HepG2 (cell line): ENCODE measurements around the gene SZRD1. TPM values are rescaled to one million over a fixed set of nuclear protein-coding genes. Genes with fewer than 3 reads are reported as not detected.
A peak's percentile ranks its signal among the peaks of the same experiment; 100 is the strongest.

Source experiments
- AKNA ChIP-seq: sonication (generic); formaldehyde crosslinking; IDR thresholded peaks from 2 replicates; pipeline ENCODE4 v1.4.0; 2020; ENCODE audit warnings: missing genetic modification reagents, borderline replicate concordance
- FOXK1 ChIP-seq: sonication (generic); formaldehyde crosslinking; IDR thresholded peaks from 2 replicates; pipeline ENCODE4 v1.4.0; 2020; ENCODE audit warnings: low read depth, missing genetic modification reagents, borderline replicate concordance
- HNRNPH1 ChIP-seq: fragments of 200-400 bp; formaldehyde crosslinking; optimal IDR thresholded peaks from 2 replicates; pipeline ENCODE3; 2017; ENCODE audit warnings: mild to moderate bottlenecking, low read depth, low read length
- NR2C2 ChIP-seq: sonication (generic); formaldehyde crosslinking; IDR thresholded peaks from 2 replicates; pipeline ENCODE4 v1.4.0; 2020; ENCODE audit warnings: missing genetic modification reagents, mild to moderate bottlenecking, moderate library complexity, borderline replicate concordance
- POLR2AphosphoS5 ChIP-seq: IDR thresholded peaks from 2 replicates; pipeline ENCODE4 v1.6.1; 2012; ENCODE audit warnings: low read depth, low read length
- ZGPAT ChIP-seq: IDR thresholded peaks from 2 replicates; pipeline ENCODE4 v1.6.1; 2016; ENCODE audit warnings: mild to moderate bottlenecking
- ZNF121 ChIP-seq: sonication (generic); formaldehyde crosslinking; IDR thresholded peaks from 2 replicates; pipeline ENCODE4 v1.5.0; 2020; ENCODE audit warnings: mild to moderate bottlenecking, missing genetic modification reagents
- ZNF333 ChIP-seq: sonication (generic); formaldehyde crosslinking; IDR thresholded peaks from 2 replicates; pipeline ENCODE4 v1.4.0; 2020; ENCODE audit warnings: mild to moderate bottlenecking, missing genetic modification reagents, borderline replicate concordance
- ZZZ3 ChIP-seq: sonication (generic); formaldehyde crosslinking; IDR thresholded peaks from 2 replicates; pipeline ENCODE4 v1.4.0; 2020; ENCODE audit warnings: missing genetic modification reagents, mild to moderate bottlenecking, borderline replicate concordance
- polyA plus RNA-seq, 8 experiments: library from polyadenylated mRNA; depleted of rRNA in 3 of 8; stranded (reverse) in 7 of 8; unstranded in 1 of 8; fragments of >200 nt; fragmentation: Illumina TruSeq in 4 of 8; extraction: Trizol in 4 of 8; gene quantifications; 2 replicates each; pipeline versions ENCODE4 v1.2.1 to v1.2.3, GENCODE V29; 2011 to 2016; ENCODE audit warnings: low read depth in 4 of 8, missing spikeins in 1 of 8, mixed read lengths in 1 of 8; ENCODE audit not compliant: insufficient read depth in 1 of 8
- total RNA-seq, 5 experiments: library from RNA; depleted of rRNA; stranded (reverse); fragments of >200 nt; fragmentation: Illumina TruSeq; extraction: Trizol; gene quantifications; 2 replicates each; pipeline ENCODE4 v1.2.3, GENCODE V29; 2016; ENCODE audit warnings: low read depth in 1 of 5
- TF ChIP-seq, protein P1 (sequence below): sonication (generic); formaldehyde crosslinking; IDR thresholded peaks from 2 replicates; pipeline ENCODE4 v1.4.0; 2020; ENCODE audit warnings: mild to moderate bottlenecking, missing genetic modification reagents
- TF ChIP-seq, protein P2 (sequence below), 2 experiments: IDR thresholded peaks; 2 replicates each; pipeline ENCODE4 v1.6.1; 2011 to 2012; ENCODE audit warnings: low read length in 2 of 2, borderline replicate concordance in 1 of 2, low read depth in 1 of 2, mild to moderate bottlenecking in 1 of 2, moderate library complexity in 1 of 2
- TF ChIP-seq, protein P3 (sequence below): sonication (generic); formaldehyde crosslinking; IDR thresholded peaks from 2 replicates; pipeline ENCODE4 v1.4.0; 2020; ENCODE audit warnings: missing genetic modification reagents, borderline replicate concordance

Gene SZRD1
- total and polyA plus RNA-seq, 2 of the 13 experiments (the other 11 are each of a cell fraction or from before 2014, with no cell fraction given) = 28.5 to 41.4 TPM

GRCh38 chr1:16367258-16367967 lies 371 bp downstream of the SZRD1 start (continued):
- TF ChIP-seq, protein P1, sequence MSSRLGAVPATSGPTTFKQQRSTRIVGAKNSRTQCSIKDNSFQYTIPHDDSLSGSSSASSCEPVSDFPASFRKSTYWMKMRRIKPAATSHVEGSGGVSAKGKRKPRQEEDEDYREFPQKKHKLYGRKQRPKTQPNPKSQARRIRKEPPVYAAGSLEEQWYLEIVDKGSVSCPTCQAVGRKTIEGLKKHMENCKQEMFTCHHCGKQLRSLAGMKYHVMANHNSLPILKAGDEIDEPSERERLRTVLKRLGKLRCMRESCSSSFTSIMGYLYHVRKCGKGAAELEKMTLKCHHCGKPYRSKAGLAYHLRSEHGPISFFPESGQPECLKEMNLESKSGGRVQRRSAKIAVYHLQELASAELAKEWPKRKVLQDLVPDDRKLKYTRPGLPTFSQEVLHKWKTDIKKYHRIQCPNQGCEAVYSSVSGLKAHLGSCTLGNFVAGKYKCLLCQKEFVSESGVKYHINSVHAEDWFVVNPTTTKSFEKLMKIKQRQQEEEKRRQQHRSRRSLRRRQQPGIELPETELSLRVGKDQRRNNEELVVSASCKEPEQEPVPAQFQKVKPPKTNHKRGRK (CRISPR knock-in tag) = no peak
- TF ChIP-seq FOXK1 (CRISPR knock-in tag) (no peak), NR2C2 (CRISPR knock-in tag) (no peak), ZGPAT (CRISPR knock-in tag) (peak; percentile 92), ZZZ3 (CRISPR knock-in tag) (no peak), AKNA (CRISPR knock-in tag) (peak; percentile 31; the same call in 1 of the 2 replicates), ZNF121 (CRISPR knock-in tag) (peak; percentile 69; the same call in 1 of the 2 replicates), HNRNPH1 (peak; percentile 42), ZNF333 (CRISPR knock-in tag) (no peak; the same call in 1 of the 2 replicates), POLR2AphosphoS5 (peak; percentile 73; the same call in 1 of the 2 replicates)
- TF ChIP-seq, protein P2, sequence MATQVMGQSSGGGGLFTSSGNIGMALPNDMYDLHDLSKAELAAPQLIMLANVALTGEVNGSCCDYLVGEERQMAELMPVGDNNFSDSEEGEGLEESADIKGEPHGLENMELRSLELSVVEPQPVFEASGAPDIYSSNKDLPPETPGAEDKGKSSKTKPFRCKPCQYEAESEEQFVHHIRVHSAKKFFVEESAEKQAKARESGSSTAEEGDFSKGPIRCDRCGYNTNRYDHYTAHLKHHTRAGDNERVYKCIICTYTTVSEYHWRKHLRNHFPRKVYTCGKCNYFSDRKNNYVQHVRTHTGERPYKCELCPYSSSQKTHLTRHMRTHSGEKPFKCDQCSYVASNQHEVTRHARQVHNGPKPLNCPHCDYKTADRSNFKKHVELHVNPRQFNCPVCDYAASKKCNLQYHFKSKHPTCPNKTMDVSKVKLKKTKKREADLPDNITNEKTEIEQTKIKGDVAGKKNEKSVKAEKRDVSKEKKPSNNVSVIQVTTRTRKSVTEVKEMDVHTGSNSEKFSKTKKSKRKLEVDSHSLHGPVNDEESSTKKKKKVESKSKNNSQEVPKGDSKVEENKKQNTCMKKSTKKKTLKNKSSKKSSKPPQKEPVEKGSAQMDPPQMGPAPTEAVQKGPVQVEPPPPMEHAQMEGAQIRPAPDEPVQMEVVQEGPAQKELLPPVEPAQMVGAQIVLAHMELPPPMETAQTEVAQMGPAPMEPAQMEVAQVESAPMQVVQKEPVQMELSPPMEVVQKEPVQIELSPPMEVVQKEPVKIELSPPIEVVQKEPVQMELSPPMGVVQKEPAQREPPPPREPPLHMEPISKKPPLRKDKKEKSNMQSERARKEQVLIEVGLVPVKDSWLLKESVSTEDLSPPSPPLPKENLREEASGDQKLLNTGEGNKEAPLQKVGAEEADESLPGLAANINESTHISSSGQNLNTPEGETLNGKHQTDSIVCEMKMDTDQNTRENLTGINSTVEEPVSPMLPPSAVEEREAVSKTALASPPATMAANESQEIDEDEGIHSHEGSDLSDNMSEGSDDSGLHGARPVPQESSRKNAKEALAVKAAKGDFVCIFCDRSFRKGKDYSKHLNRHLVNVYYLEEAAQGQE (IDR thresholded peaks at IDR 0.05; ENCODE audit: borderline replicate concordance in 1 of 2, low read depth in 1 of 2, low read length in 2 of 2) = no peak
- TF ChIP-seq, protein P3, sequence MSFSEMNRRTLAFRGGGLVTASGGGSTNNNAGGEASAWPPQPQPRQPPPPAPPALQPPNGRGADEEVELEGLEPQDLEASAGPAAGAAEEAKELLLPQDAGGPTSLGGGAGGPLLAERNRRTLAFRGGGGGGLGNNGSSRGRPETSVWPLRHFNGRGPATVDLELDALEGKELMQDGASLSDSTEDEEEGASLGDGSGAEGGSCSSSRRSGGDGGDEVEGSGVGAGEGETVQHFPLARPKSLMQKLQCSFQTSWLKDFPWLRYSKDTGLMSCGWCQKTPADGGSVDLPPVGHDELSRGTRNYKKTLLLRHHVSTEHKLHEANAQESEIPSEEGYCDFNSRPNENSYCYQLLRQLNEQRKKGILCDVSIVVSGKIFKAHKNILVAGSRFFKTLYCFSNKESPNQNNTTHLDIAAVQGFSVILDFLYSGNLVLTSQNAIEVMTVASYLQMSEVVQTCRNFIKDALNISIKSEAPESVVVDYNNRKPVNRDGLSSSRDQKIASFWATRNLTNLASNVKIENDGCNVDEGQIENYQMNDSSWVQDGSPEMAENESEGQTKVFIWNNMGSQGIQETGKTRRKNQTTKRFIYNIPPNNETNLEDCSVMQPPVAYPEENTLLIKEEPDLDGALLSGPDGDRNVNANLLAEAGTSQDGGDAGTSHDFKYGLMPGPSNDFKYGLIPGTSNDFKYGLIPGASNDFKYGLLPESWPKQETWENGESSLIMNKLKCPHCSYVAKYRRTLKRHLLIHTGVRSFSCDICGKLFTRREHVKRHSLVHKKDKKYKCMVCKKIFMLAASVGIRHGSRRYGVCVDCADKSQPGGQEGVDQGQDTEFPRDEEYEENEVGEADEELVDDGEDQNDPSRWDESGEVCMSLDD = 0 out of 2 replicates have a peak, but pooled peaks have one; percentile 60
